CD8-positive, alpha-beta memory T cell (primary cell): ENCODE results near the gene ETNK1. TPM values are rescaled to one million over a fixed set of nuclear protein-coding genes. Genes with fewer than 3 reads are reported as not detected.
A peak's percentile ranks its signal among the peaks of the same experiment; 100 is the strongest.

Source experiments
- CTCF ChIA-PET: fragments of 350-600 bp; sonication (Branson Sonifier 250); formaldehyde crosslinking; loops from one replicate; lab custom pipeline; 2021; ENCODE audit warnings: antibody characterized with exemption; lab: Charles Lee
- POLR2A ChIA-PET: fragments of 350-600 bp; sonication (Branson Sonifier 250); formaldehyde crosslinking; loops from one replicate; lab custom pipeline; 2021; ENCODE audit warnings: antibody characterized with exemption; lab: Charles Lee
- DNase-seq, 5 donors: peaks; one replicate each; pipeline versions ENCODE4 v3.0.0 to v3.0.0-alpha.2; 2020 to 2022; ENCODE audit warnings: mixed read lengths in 1 of 5
- H3K27ac ChIP-seq: one replicate; pipeline ENCODE4 v1.7.0; 2013; ENCODE audit warnings: low read depth, mild to moderate bottlenecking, low read length, moderate library complexity
- H3K27me3 ChIP-seq: 2 replicates; pipeline ENCODE4 v1.7.0; 2013; ENCODE audit warnings: low read length, mild to moderate bottlenecking; ENCODE audit not compliant: insufficient read depth, poor library complexity, severe bottlenecking
- H3K36me3 ChIP-seq: 2 replicates; pipeline ENCODE4 v1.7.0; 2013; ENCODE audit warnings: mild to moderate bottlenecking, low read length, moderate library complexity; ENCODE audit not compliant: insufficient read depth
- H3K4me1 ChIP-seq: 2 replicates; pipeline ENCODE4 v1.7.0; 2013; ENCODE audit warnings: mild to moderate bottlenecking, low read length, moderate library complexity; ENCODE audit not compliant: insufficient read depth
- H3K4me3 ChIP-seq: 2 replicates; pipeline ENCODE4 v1.7.0; 2013; ENCODE audit warnings: mild to moderate bottlenecking, low read length
- H3K9me3 ChIP-seq: 2 replicates; pipeline ENCODE4 v1.7.0; 2013; ENCODE audit warnings: mild to moderate bottlenecking, low read length
- H3K27ac Mint-ChIP-seq, 8 donors: one replicate each; pipeline ENCODE4 v1.8.0; 2020 to 2021; ENCODE audit warnings: mixed read lengths in 8 of 8, mild to moderate bottlenecking in 6 of 8, inconsistent platforms in 3 of 8, moderate library complexity in 3 of 8
- H3K27me3 Mint-ChIP-seq, 2 donors: one replicate each; pipeline ENCODE4 v1.8.0; 2020 to 2021; ENCODE audit warnings: mixed read lengths in 2 of 2, mild to moderate bottlenecking in 1 of 2, moderate library complexity in 1 of 2
- H3K36me3 Mint-ChIP-seq, 3 donors: one replicate each; pipeline ENCODE4 v1.8.0; 2020 to 2021; ENCODE audit warnings: mixed read lengths in 3 of 3, inconsistent platforms in 1 of 3, mild to moderate bottlenecking in 1 of 3
- H3K4me1 Mint-ChIP-seq, 3 donors: one replicate each; pipeline ENCODE4 v1.8.0; 2020 to 2021; ENCODE audit warnings: mixed read lengths in 3 of 3, inconsistent platforms in 1 of 3, mild to moderate bottlenecking in 1 of 3
- H3K4me3 Mint-ChIP-seq, 7 donors: one replicate each; pipeline ENCODE4 v1.8.0; 2020 to 2021; ENCODE audit warnings: mixed read lengths in 7 of 7, mild to moderate bottlenecking in 6 of 7, moderate library complexity in 4 of 7, inconsistent platforms in 2 of 7
- H3K9me3 Mint-ChIP-seq, 5 donors: one replicate each; pipeline ENCODE4 v1.8.0; 2020 to 2022; ENCODE audit warnings: mixed read lengths in 5 of 5, mild to moderate bottlenecking in 3 of 5, moderate library complexity in 2 of 5, inconsistent platforms in 1 of 5
- polyA plus RNA-seq: library from polyadenylated mRNA; unstranded; fragments of 300-500 nt; fragmentation: Illumina TruSeq; gene quantifications from one replicate; pipeline ENCODE4 v1.2.3, GENCODE V29; 2021
- total RNA-seq, 2 experiments: library from RNA; stranded (reverse); gene quantifications; one replicate each; pipeline ENCODE4 v1.2.3, GENCODE V29; 2021

Gene ETNK1
- total and polyA plus RNA-seq, 3 experiments from 2014 or later, result 18.4 to 78.4 (median 76.7) TPM

- no peaks in the 10 kb centered on the region for H3K9me3 Mint-ChIP-seq
- H3K27ac Mint-ChIP-seq, result peak overlapping the region in 2 of 8 donors; percentile 11 to 20
- Histone ChIP-seq H3K4me1 (peaks cover 16% of the 10 kb centered on the region), H3K9me3 (no peaks in the 10 kb centered on the region), H3K36me3 (no peaks in the 10 kb centered on the region), H3K27ac (no peak overlapping the region), H3K27me3 (no peaks in the 10 kb centered on the region), H3K4me3 (no peak overlapping the region)
- H3K4me1 Mint-ChIP-seq, result peaks cover 53 to 84% (median 82%) of the 10 kb centered on the region in 3 donors
- H3K4me3 Mint-ChIP-seq, result peak overlapping the region in 1 of 7 donors; percentile 24
- POLR2A ChIA-PET, result interaction anchor here (0.8 kb wide), 1 partner anchor 11 kb away, joined by 3 read pairs; the partner anchor contains the start of gene ETNK1
- H3K27me3 Mint-ChIP-seq, result no peaks in the 10 kb centered on the region
- no peak for DNase-seq
- H3K36me3 Mint-ChIP-seq, result peaks cover 0 to 39% (median 12%) of the 10 kb centered on the region in 3 donors
- CTCF ChIA-PET, result no interaction called here
Measured at GRCh38 chr12:22635812-22636211, 10.8 kb downstream of the ETNK1 start.

GRCh38 chr12:22640851-22641250, 15.9 kb downstream of the ETNK1 start:
- Histone ChIP-seq H3K9me3 (no peaks in the 10 kb centered on the region), H3K27ac (no peak overlapping the region), H3K4me3 (no peak overlapping the region), H3K27me3 (no peaks in the 10 kb centered on the region), H3K36me3 (no peaks in the 10 kb centered on the region), H3K4me1 (peaks cover 7% of the 10 kb centered on the region)
- CTCF ChIA-PET, result interaction anchor here (1.0 kb wide), 1 partner anchor 96 kb away, joined by 3 read pairs; the partner anchor contains the start of gene C2CD5
- Mint-ChIP-seq H3K36me3 (peaks cover 0 to 20% (median 10%) of the 10 kb centered on the region in 3 donors), H3K9me3 (no peaks in the 10 kb centered on the region), H3K27me3 (no peaks in the 10 kb centered on the region), H3K27ac (peak overlapping the region in 3 of 8 donors; percentile 4 to 72 (median 5)), H3K4me1 (peaks cover 45 to 80% (median 74%) of the 10 kb centered on the region in 3 donors), H3K4me3 (peak overlapping the region in 1 of 7 donors; percentile 9)
- DNase-seq, result no peak
- POLR2A ChIA-PET, result interaction anchor here (0.6 kb wide), 4 partner anchors 86 to 952 kb away, joined by 3 to 4 read pairs (median 4); no protein-coding TSS in a partner anchor

GRCh38 chr12:22641353-22642053, 16.5 kb downstream of the ETNK1 start:
- Histone ChIP-seq H3K36me3 (no peaks in the 10 kb centered on the region), H3K27ac (no peak overlapping the region), H3K27me3 (no peaks in the 10 kb centered on the region), H3K4me3 (no peak overlapping the region), H3K4me1 (peaks cover under 1% of the 10 kb centered on the region), H3K9me3 (no peaks in the 10 kb centered on the region)
- no peaks in the 10 kb centered on the region for H3K27me3 Mint-ChIP-seq
- no peak for DNase-seq
- peaks cover 43 to 79% (median 72%) of the 10 kb centered on the region in 3 donors for H3K4me1 Mint-ChIP-seq
- POLR2A ChIA-PET, result no interaction called here
- H3K9me3 Mint-ChIP-seq, result no peaks in the 10 kb centered on the region
- H3K4me3 Mint-ChIP-seq, result peak overlapping the region in 1 of 7 donors; percentile 9
- peaks cover 0 to 20% (median 11%) of the 10 kb centered on the region in 3 donors for H3K36me3 Mint-ChIP-seq
- peak overlapping the region in 3 of 8 donors; percentile 4 to 72 (median 5) for H3K27ac Mint-ChIP-seq
- CTCF ChIA-PET, result no interaction called here

- CTCF ChIA-PET, result no interaction called here
- POLR2A ChIA-PET, result no interaction called here
- Mint-ChIP-seq H3K4me3 (no peak overlapping the region), H3K27ac (no peak overlapping the region), H3K27me3 (no peaks in the 10 kb centered on the region), H3K9me3 (no peaks in the 10 kb centered on the region), H3K36me3 (peaks cover 7 to 47% (median 19%) of the 10 kb centered on the region in 3 donors), H3K4me1 (peaks cover 44 to 79% (median 68%) of the 10 kb centered on the region in 3 donors)
- no peaks in the 10 kb centered on the region for H3K27me3 ChIP-seq
- no peak for DNase-seq
- H3K27ac ChIP-seq, result no peak overlapping the region
- no peaks in the 10 kb centered on the region for H3K36me3 ChIP-seq
- no peaks in the 10 kb centered on the region for H3K4me1 ChIP-seq
- no peak overlapping the region for H3K4me3 ChIP-seq
- no peaks in the 10 kb centered on the region for H3K9me3 ChIP-seq
Measured at GRCh38 chr12:22648668-22649067, 23.7 kb downstream of the ETNK1 start.

GRCh38 chr12:22653075-22653474, 28.1 kb downstream of the ETNK1 start:
- CTCF ChIA-PET, result no interaction called here
- no peaks in the 10 kb centered on the region for H3K27me3 ChIP-seq

GRCh38 chr12:22653791-22654190, 28.8 kb downstream of the ETNK1 start:
- ChIA-PET POLR2A (interaction anchor here (0.6 kb wide), 1 partner anchor 8 kb away, joined by 4 read pairs; no protein-coding TSS in a partner anchor), CTCF (no interaction called here)
- Mint-ChIP-seq H3K4me3 (no peak overlapping the region), H3K36me3 (peaks cover 7 to 47% (median 13%) of the 10 kb centered on the region in 3 donors), H3K27ac (peak overlapping the region in 1 of 8 donors; percentile 19), H3K4me1 (peaks cover 44 to 67% (median 61%) of the 10 kb centered on the region in 3 donors), H3K9me3 (no peaks in the 10 kb centered on the region), H3K27me3 (no peaks in the 10 kb centered on the region)
- H3K27me3 ChIP-seq, result no peaks in the 10 kb centered on the region
- H3K27ac ChIP-seq, result no peak overlapping the region
- no peak overlapping the region for H3K4me3 ChIP-seq
- no peak for DNase-seq
- H3K9me3 ChIP-seq, result no peaks in the 10 kb centered on the region
- no peaks in the 10 kb centered on the region for H3K4me1 ChIP-seq
- H3K36me3 ChIP-seq, result no peaks in the 10 kb centered on the region

More at GRCh38 chr12:22653075-22653474, 28.1 kb downstream of the ETNK1 start:
- H3K36me3 ChIP-seq, result no peaks in the 10 kb centered on the region
- POLR2A ChIA-PET, result interaction anchor here (0.6 kb wide), 1 partner anchor 9 kb away, joined by 4 read pairs; no protein-coding TSS in a partner anchor
- Mint-ChIP-seq H3K27me3 (no peaks in the 10 kb centered on the region), H3K27ac (peak overlapping the region in 1 of 8 donors; percentile 6), H3K36me3 (peaks cover 7 to 43% (median 13%) of the 10 kb centered on the region in 3 donors), H3K4me1 (peaks cover 48 to 67% (median 61%) of the 10 kb centered on the region in 3 donors), H3K4me3 (no peak overlapping the region), H3K9me3 (no peaks in the 10 kb centered on the region)
- no peak overlapping the region for H3K27ac ChIP-seq
- H3K4me3 ChIP-seq, result no peak overlapping the region
- no peaks in the 10 kb centered on the region for H3K4me1 ChIP-seq
- no peak for DNase-seq
- no peaks in the 10 kb centered on the region for H3K9me3 ChIP-seq

- Histone ChIP-seq H3K4me3 (no peak overlapping the region), H3K4me1 (no peaks in the 10 kb centered on the region), H3K36me3 (no peaks in the 10 kb centered on the region), H3K9me3 (no peaks in the 10 kb centered on the region), H3K27ac (no peak overlapping the region), H3K27me3 (no peaks in the 10 kb centered on the region)
- DNase-seq, result no peak
- ChIA-PET CTCF (no interaction called here), POLR2A (no interaction called here)
- H3K9me3 Mint-ChIP-seq, result no peaks in the 10 kb centered on the region
- H3K4me3 Mint-ChIP-seq, result no peak overlapping the region
- peaks cover 7 to 50% (median 18%) of the 10 kb centered on the region in 3 donors for H3K36me3 Mint-ChIP-seq
- no peak overlapping the region for H3K27ac Mint-ChIP-seq
- peaks cover 32 to 53% (median 45%) of the 10 kb centered on the region in 3 donors for H3K4me1 Mint-ChIP-seq
- no peaks in the 10 kb centered on the region for H3K27me3 Mint-ChIP-seq
Measured at GRCh38 chr12:22656376-22656775, 31.4 kb downstream of the ETNK1 start.

GRCh38 chr12:22656831-22657230, 31.9 kb downstream of the ETNK1 start:
- CTCF ChIA-PET, result no interaction called here
- POLR2A ChIA-PET, result no interaction called here
- peaks cover 31 to 51% (median 43%) of the 10 kb centered on the region in 3 donors for H3K4me1 Mint-ChIP-seq
- H3K27me3 Mint-ChIP-seq, result no peaks in the 10 kb centered on the region
- Histone ChIP-seq H3K9me3 (no peaks in the 10 kb centered on the region), H3K4me3 (no peak overlapping the region), H3K36me3 (no peaks in the 10 kb centered on the region), H3K27ac (no peak overlapping the region), H3K27me3 (no peaks in the 10 kb centered on the region), H3K4me1 (no peaks in the 10 kb centered on the region)
- peak overlapping the region in 1 of 8 donors; percentile 5 for H3K27ac Mint-ChIP-seq
- DNase-seq, result no peak
- peaks cover 7 to 50% (median 19%) of the 10 kb centered on the region in 3 donors for H3K36me3 Mint-ChIP-seq
- no peaks in the 10 kb centered on the region for H3K9me3 Mint-ChIP-seq
- H3K4me3 Mint-ChIP-seq, result no peak overlapping the region
